ENCODE results near the gene PTPRN2. TPM values are rescaled to one million over a fixed set of nuclear protein-coding genes. Genes with fewer than 3 reads are reported as not detected.

PTPRN2 gene
- polyA plus RNA-seq, 1 experiment = 0.02 TPM

DNA sequence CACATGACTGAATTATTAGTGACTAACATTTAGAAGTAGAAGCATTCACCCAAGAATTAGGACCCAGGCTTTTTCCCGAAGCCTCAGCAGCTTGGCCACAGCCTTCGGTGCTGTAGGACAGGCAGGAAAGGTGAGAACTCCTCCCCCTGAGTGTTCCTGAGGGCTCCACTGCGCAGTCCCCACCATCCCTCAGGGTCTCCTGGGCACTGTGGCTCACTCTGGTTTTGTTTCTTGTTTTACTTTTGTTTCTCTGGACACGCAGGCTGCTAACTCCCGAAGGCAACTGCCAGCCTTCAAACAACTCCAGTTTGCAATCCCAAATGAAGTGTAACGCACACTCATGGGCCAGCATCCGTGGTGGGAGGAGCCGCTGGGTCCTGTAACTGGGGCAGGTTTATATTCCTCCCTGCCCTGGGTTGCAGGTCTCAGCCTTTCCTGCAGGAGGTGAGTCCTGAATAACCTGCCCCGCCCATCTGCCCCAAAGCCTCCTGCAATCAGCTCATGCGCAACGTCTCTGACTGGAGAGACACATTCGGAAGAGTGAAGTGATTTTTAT is 492.9 kb downstream of the PTPRN2 start:
- TF ChIP-seq, protein P1, sequence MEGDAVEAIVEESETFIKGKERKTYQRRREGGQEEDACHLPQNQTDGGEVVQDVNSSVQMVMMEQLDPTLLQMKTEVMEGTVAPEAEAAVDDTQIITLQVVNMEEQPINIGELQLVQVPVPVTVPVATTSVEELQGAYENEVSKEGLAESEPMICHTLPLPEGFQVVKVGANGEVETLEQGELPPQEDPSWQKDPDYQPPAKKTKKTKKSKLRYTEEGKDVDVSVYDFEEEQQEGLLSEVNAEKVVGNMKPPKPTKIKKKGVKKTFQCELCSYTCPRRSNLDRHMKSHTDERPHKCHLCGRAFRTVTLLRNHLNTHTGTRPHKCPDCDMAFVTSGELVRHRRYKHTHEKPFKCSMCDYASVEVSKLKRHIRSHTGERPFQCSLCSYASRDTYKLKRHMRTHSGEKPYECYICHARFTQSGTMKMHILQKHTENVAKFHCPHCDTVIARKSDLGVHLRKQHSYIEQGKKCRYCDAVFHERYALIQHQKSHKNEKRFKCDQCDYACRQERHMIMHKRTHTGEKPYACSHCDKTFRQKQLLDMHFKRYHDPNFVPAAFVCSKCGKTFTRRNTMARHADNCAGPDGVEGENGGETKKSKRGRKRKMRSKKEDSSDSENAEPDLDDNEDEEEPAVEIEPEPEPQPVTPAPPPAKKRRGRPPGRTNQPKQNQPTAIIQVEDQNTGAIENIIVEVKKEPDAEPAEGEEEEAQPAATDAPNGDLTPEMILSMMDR (IDR thresholded peaks at IDR 0.05; ENCODE audit: low read depth, low read length) = no peak
- no peak for DNase-seq (ENCODE audit: low read depth, low spot score)
- Histone ChIP-seq H3K27me3 (ENCODE audit: control insufficient read depth, insufficient read depth, low read length) (no peaks in the 10 kb centered on the region), H3K9me3 (ENCODE audit: control insufficient read depth, insufficient read depth, low read length) (peaks cover 48% of the 10 kb centered on the region), H3K4me3 (ENCODE audit: low read depth, low read length) (no peak overlapping the region), H3K27ac (ENCODE audit: low read depth, low read length) (no peak overlapping the region)
- ChIA-PET CTCF (no interaction called here), POLR2A (no interaction called here)

DNA sequence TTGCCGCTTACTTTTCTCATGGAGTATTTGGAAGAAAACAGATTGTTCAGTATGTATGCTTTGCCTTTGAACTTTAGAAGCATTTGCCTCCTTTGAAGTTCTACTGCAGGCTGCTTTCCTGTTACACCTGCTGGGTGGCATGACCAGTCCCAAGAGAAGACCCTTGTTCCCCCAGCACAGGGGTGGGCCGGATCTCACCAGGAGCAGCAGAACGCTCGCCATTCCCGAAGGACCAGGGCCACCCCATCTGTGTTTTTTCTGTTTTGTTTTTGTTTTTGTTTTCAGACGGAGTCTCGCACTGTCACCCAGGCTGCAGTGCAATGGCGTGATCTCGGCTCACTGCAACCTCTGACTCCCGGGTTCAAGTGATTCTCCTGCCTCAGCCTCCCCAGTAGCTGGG is 493.6 kb downstream of the PTPRN2 start:
- CTCF ChIA-PET = no interaction called here

DNA sequence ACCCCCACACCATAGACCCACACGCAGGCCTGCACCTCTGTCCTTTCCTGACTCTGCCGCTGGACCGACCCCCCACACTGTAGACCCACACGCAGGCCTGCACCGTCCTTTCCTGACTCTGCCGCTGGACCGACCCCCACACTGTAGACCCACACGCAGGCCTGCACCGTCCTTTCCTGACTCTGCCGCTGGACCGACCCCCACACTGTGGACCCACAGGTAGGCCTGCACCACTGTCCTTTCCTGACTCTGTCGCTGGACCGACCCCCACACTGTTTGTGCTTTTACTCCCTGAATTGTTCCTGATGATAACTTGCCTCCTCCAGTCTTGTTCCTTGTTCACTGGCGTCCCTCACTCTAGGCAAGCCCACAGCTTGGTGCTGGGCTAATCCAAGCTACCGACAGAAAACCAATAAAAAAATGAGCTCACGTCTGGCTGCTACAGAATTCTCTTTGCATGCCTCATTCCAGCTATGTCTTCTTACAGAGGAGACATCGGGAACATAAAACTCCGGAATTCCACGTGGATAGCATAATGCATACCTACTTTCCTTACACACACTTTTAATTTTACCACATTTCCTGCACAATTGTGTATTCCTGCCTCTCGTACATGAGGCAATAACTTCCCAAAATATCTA is 494.3 kb downstream of the PTPRN2 start:
- Histone ChIP-seq H3K9me3 (ENCODE audit: control insufficient read depth, insufficient read depth, low read length) (peaks cover 39% of the 10 kb centered on the region), H3K27me3 (ENCODE audit: control insufficient read depth, insufficient read depth, low read length) (no peaks in the 10 kb centered on the region), H3K27ac (ENCODE audit: low read depth, low read length) (no peak overlapping the region), H3K4me3 (ENCODE audit: low read depth, low read length) (no peak overlapping the region)
- ChIA-PET CTCF (no interaction called here), POLR2A (no interaction called here)
- TF ChIP-seq, protein P1 (IDR thresholded peaks at IDR 0.05; ENCODE audit: low read depth, low read length) = no peak
- no peak for DNase-seq (ENCODE audit: low read depth, low spot score)

More for the DNA sequence above, 493.6 kb downstream of the PTPRN2 start:
- Histone ChIP-seq H3K4me3 (ENCODE audit: low read depth, low read length) (no peak overlapping the region), H3K9me3 (ENCODE audit: control insufficient read depth, insufficient read depth, low read length) (peaks cover 45% of the 10 kb centered on the region), H3K27ac (ENCODE audit: low read depth, low read length) (no peak overlapping the region), H3K27me3 (ENCODE audit: control insufficient read depth, insufficient read depth, low read length) (no peaks in the 10 kb centered on the region)
- POLR2A ChIA-PET = no interaction called here
- no peak for DNase-seq (ENCODE audit: low read depth, low spot score)
- TF ChIP-seq, protein P1 (IDR thresholded peaks at IDR 0.05; ENCODE audit: low read depth, low read length) = no peak

- TF ChIP-seq, protein P1 (IDR thresholded peaks at IDR 0.05; ENCODE audit: low read depth, low read length) = no peak
- CTCF ChIA-PET = no interaction called here
- Histone ChIP-seq H3K4me3 (ENCODE audit: low read depth, low read length) (no peak overlapping the region), H3K27ac (ENCODE audit: low read depth, low read length) (no peak overlapping the region), H3K27me3 (ENCODE audit: control insufficient read depth, insufficient read depth, low read length) (no peaks in the 10 kb centered on the region), H3K9me3 (ENCODE audit: control insufficient read depth, insufficient read depth, low read length) (peaks cover 47% of the 10 kb centered on the region)
- DNase-seq (ENCODE audit: low read depth, low spot score) = no peak
- POLR2A ChIA-PET = no interaction called here
These were observed 500.4 kb downstream of the PTPRN2 start for GRCh38 chr7:158087196-158087595.

DNA sequence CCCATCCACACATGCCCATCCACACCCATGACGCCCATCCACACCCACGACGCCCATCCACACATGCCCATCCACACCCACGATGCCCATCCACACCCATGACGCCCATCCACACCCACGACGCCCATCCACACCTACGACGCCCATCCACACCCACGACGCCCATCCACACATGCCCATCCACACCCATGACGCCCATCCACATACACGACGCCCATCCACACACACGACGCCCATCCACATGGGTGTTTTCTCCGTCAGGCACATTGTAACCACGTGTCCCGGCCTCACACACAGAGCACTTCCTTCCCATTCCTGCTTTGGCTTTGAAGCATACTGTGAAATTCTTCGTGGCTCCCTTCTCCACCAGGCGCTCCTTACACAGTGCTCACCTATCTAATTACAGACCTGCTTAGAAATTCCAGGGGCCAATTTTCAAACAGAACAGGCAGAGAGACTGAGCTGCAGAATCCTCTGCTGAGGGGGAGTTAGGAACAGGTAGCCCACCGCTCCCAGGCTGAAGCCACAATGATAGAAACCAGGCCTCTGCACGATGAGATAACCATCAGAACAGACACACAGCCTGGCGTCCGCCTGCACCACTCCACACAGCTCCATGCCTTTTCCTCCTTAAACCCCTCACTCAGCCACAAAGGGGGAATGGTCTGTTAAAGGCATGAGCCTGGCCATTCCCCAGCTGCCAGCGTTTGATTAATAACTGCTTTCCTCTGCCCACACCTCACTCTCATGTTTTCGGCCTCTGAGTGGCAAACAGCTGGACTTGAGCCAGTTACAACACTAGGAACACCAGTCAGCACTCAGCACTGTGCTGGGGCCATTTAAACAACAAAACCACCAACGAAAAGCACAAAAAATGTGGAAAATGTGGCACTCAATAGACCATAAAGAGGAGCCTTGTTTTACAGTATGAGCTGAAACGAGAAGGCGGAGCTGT is 501.6 kb downstream of the PTPRN2 start:
- TF ChIP-seq, protein P1 (IDR thresholded peaks at IDR 0.05; ENCODE audit: low read depth, low read length) = no peak
- DNase-seq (ENCODE audit: low read depth, low spot score) = no peak
- POLR2A ChIA-PET = no interaction called here
- CTCF ChIA-PET = no interaction called here
- Histone ChIP-seq H3K27me3 (ENCODE audit: control insufficient read depth, insufficient read depth, low read length) (no peaks in the 10 kb centered on the region), H3K4me3 (ENCODE audit: low read depth, low read length) (no peak overlapping the region), H3K9me3 (ENCODE audit: control insufficient read depth, insufficient read depth, low read length) (peaks cover 54% of the 10 kb centered on the region), H3K27ac (ENCODE audit: low read depth, low read length) (no peak overlapping the region)
